DND-41 (cell line): ENCODE measurements around the gene ARFGEF3.

ENCODE experiments used
- ATAC-seq: fragments of 200-7000 bp; cut with Tn5 transposase; 3 replicates; pipeline ENCODE4 v1.9.1; 2021; ENCODE audit warnings: low read depth; ENCODE audit not compliant: insufficient read depth
- DNase-seq: peaks from one replicate; pipeline ENCODE4 v3.0.0-alpha.2; 2020
- H2AFZ ChIP-seq: 2 replicates; pipeline ENCODE4 v1.6.0; 2012; ENCODE audit warnings: low read depth, low read length
- H3K27ac ChIP-seq: 2 replicates; pipeline ENCODE4 v1.5.1; 2012; ENCODE audit warnings: low read length, inconsistent platforms
- H3K27me3 ChIP-seq: fragments of 200-600 bp; sonication (generic); 2 replicates; pipeline ENCODE4 v1.6.0; 2012; ENCODE audit warnings: low read length, mild to moderate bottlenecking, inconsistent platforms; ENCODE audit not compliant: insufficient read depth, poor library complexity
- H3K36me3 ChIP-seq: 2 replicates; pipeline ENCODE4 v1.5.1; 2012; ENCODE audit warnings: low read length, inconsistent platforms; ENCODE audit not compliant: insufficient read depth
- H3K4me1 ChIP-seq: 2 replicates; pipeline ENCODE4 v1.5.1; 2012; ENCODE audit warnings: mild to moderate bottlenecking, low read length; ENCODE audit not compliant: insufficient read depth
- H3K4me2 ChIP-seq: 2 replicates; pipeline ENCODE4 v1.6.0; 2012; ENCODE audit warnings: mild to moderate bottlenecking, moderate library complexity, low read length, inconsistent platforms; ENCODE audit not compliant: insufficient read depth
- H3K4me3 ChIP-seq, 2 experiments: fragments of 200-600 bp in 1 of 2; shearing (Covaris generic) in 1 of 2; 2 replicates each; pipeline ENCODE4 v1.5.1; 2012 to 2016; ENCODE audit warnings: inconsistent platforms in 2 of 2, low read length in 2 of 2, mild to moderate bottlenecking in 2 of 2, low read depth in 1 of 2, moderate library complexity in 1 of 2
- H3K79me2 ChIP-seq: 2 replicates; pipeline ENCODE4 v1.6.0; 2012; ENCODE audit warnings: low read length, inconsistent platforms; ENCODE audit not compliant: insufficient read depth
- H3K9ac ChIP-seq: 2 replicates; pipeline ENCODE4 v1.6.0; 2012; ENCODE audit warnings: low read depth, mild to moderate bottlenecking, inconsistent platforms, low read length, moderate library complexity
- H3K9me3 ChIP-seq: 2 replicates; pipeline ENCODE4 v1.5.1; 2012; ENCODE audit warnings: low read length, moderate library complexity, mild to moderate bottlenecking, inconsistent platforms; ENCODE audit not compliant: insufficient read depth, severe bottlenecking
- H4K20me1 ChIP-seq: 2 replicates; pipeline ENCODE4 v1.6.0; 2012; ENCODE audit warnings: low read length; ENCODE audit not compliant: insufficient read depth
- CTCF ChIP-seq: IDR thresholded peaks from 2 replicates; pipeline ENCODE4 v1.5.1; 2012; ENCODE audit warnings: borderline replicate concordance, low read length, moderate library complexity, mild to moderate bottlenecking; ENCODE audit not compliant: poor library complexity, severe bottlenecking; ENCODE audit errors: extremely low read depth
- EZH2 ChIP-seq: IDR thresholded peaks from 3 replicates; pipeline ENCODE4 v1.6.1; 2012; ENCODE audit warnings: borderline replicate concordance, low read depth, mild to moderate bottlenecking, moderate library complexity, low read length, inconsistent platforms; ENCODE audit not compliant: severe bottlenecking

The ARFGEF3 gene

GRCh38 chr6:138336221-138336620 is 174.5 kb downstream of the ARFGEF3 start:
- Histone ChIP-seq H3K27me3 (peaks cover 11% of the 10 kb centered on the region), H3K4me1 (no peaks in the 10 kb centered on the region), H3K36me3 (no peaks in the 10 kb centered on the region), H3K4me2 (no peak overlapping the region), H2AFZ (no peak overlapping the region), H3K9ac (no peak overlapping the region), H3K9me3 (no peaks in the 10 kb centered on the region), H3K27ac (no peak overlapping the region), H3K79me2 (no peaks in the 10 kb centered on the region), H4K20me1 (no peaks in the 10 kb centered on the region), H3K4me3 (no peak overlapping the region)
- ATAC-seq (no peak), DNase-seq (no peak)
- TF ChIP-seq CTCF (no peak), EZH2 (no peak)

GRCh38 chr6:138337076-138337475 is 175.3 kb downstream of the ARFGEF3 start:
- Histone ChIP-seq H3K4me1 (no peaks in the 10 kb centered on the region), H3K36me3 (no peaks in the 10 kb centered on the region), H4K20me1 (no peaks in the 10 kb centered on the region), H3K9ac (no peak overlapping the region), H3K27ac (no peak overlapping the region), H3K4me2 (no peak overlapping the region), H3K79me2 (no peaks in the 10 kb centered on the region), H3K27me3 (peaks cover 10% of the 10 kb centered on the region), H3K4me3 (no peak overlapping the region), H2AFZ (no peak overlapping the region), H3K9me3 (no peaks in the 10 kb centered on the region)
- ATAC-seq (no peak), DNase-seq (no peak)
- no peak for TF ChIP-seq CTCF
- TF ChIP-seq EZH2 = no peak

GRCh38 chr6:138339024-138339423 is 177.3 kb downstream of the ARFGEF3 start:
- no peak for ATAC-seq
- Histone ChIP-seq H3K9me3 (no peaks in the 10 kb centered on the region), H3K4me2 (no peak overlapping the region), H4K20me1 (no peaks in the 10 kb centered on the region), H3K9ac (no peak overlapping the region), H3K27ac (no peak overlapping the region), H3K79me2 (no peaks in the 10 kb centered on the region), H3K4me1 (no peaks in the 10 kb centered on the region), H3K36me3 (no peaks in the 10 kb centered on the region), H2AFZ (no peak overlapping the region), H3K27me3 (peaks cover 12% of the 10 kb centered on the region), H3K4me3 (no peak overlapping the region)
- TF ChIP-seq CTCF (no peak), EZH2 (no peak)
- DNase-seq = no peak

- no peaks in the 10 kb centered on the region for H3K9me3 ChIP-seq
- no peak overlapping the region for H3K9ac ChIP-seq
- H3K4me1 ChIP-seq = no peaks in the 10 kb centered on the region
- no peak for TF ChIP-seq EZH2
- TF ChIP-seq CTCF = no peak
- peaks cover 12% of the 10 kb centered on the region for H3K27me3 ChIP-seq
- no peaks in the 10 kb centered on the region for H4K20me1 ChIP-seq
- no peaks in the 10 kb centered on the region for H3K36me3 ChIP-seq
- no peak for DNase-seq
- no peak overlapping the region for H2AFZ ChIP-seq
- H3K4me2 ChIP-seq = no peak overlapping the region
- no peak for ATAC-seq
- H3K79me2 ChIP-seq = no peaks in the 10 kb centered on the region
- no peak overlapping the region for H3K27ac ChIP-seq
- H3K4me3 ChIP-seq = no peak overlapping the region
Measured at GRCh38 chr6:138341176-138341575, 179.4 kb downstream of the ARFGEF3 start.
